ENCODE results near the gene COPZ1. TPM values are rescaled to one million over a fixed set of nuclear protein-coding genes. Genes with fewer than 3 reads are reported as not detected.
A peak's percentile ranks its signal among the peaks of the same experiment; 100 is the strongest.

Gene COPZ1
- total and polyA plus RNA-seq, 9 of the 15 experiments (the other 6 are each of a cell fraction or from before 2014, with no cell fraction given), result 137 to 487 (median 233) TPM

GRCh38 chr12:54358945-54359761 is 34.2 kb downstream of the COPZ1 start (continued):
- TF ChIP-seq ZNF699 (CRISPR knock-in tag; IDR thresholded peaks at IDR 0.05; ENCODE audit: insufficient replicate concordance), result no peak
- no peak for TF ChIP-seq GTF2B (IDR thresholded peaks at IDR 0.05; ENCODE audit: extremely low read depth, insufficient read length)
- TF ChIP-seq ZNF511 (CRISPR knock-in tag; IDR thresholded peaks at IDR 0.05), result no peak
- TF ChIP-seq ZNF583 (CRISPR knock-in tag; IDR thresholded peaks at IDR 0.05), result no peak; the same call in 1 of the 2 replicates
- no peak for TF ChIP-seq ZNF143 (CRISPR knock-in tag; IDR thresholded peaks at IDR 0.05)
- TF ChIP-seq RNF219 (CRISPR knock-in tag; IDR thresholded peaks at IDR 0.05), result no peak; the same call in 1 of the 2 replicates
- TF ChIP-seq MECOM (CRISPR knock-in tag; IDR thresholded peaks at IDR 0.05), result 0 out of 2 replicates have a peak, but pooled peaks have one; percentile 32
- no peak for TF ChIP-seq ZNF431 (CRISPR knock-in tag; IDR thresholded peaks at IDR 0.05)
- peak in 1 of 2 experiments; percentile 78; a peak in 2 of 4 replicates for TF ChIP-seq ZNF318 (IDR thresholded peaks at IDR 0.05; ENCODE audit: borderline replicate concordance in 1 of 2, low read depth in 1 of 2)
- TF ChIP-seq ZNF764 (CRISPR knock-in tag; IDR thresholded peaks at IDR 0.05; ENCODE audit: low read depth), result no peak
- TF ChIP-seq HDAC3 (IDR thresholded peaks at IDR 0.05; ENCODE audit: borderline replicate concordance, partially characterized antibody), result peak; percentile 79
- no peak for TF ChIP-seq CHD1 (IDR thresholded peaks at IDR 0.05; ENCODE audit: low read length)
- no peak for TF ChIP-seq ZNF133 (CRISPR knock-in tag; IDR thresholded peaks at IDR 0.05)
- no peak for TF ChIP-seq GTF2F1 (IDR thresholded peaks at IDR 0.05; ENCODE audit: low read depth, low read length)
- TF ChIP-seq MEIS2 (IDR thresholded peaks at IDR 0.05; ENCODE audit: partially characterized antibody), result peak; percentile 100
- no peak for TF ChIP-seq YBX1 (IDR thresholded peaks at IDR 0.05)
